ENCODE measurements around the gene EPHA2. TPM values are rescaled to one million over a fixed set of nuclear protein-coding genes. Genes with fewer than 3 reads are reported as not detected.

The EPHA2 gene
- total RNA-seq, 2 experiments from 2014 or later: 0.22 TPM; not detected in 1

DNA sequence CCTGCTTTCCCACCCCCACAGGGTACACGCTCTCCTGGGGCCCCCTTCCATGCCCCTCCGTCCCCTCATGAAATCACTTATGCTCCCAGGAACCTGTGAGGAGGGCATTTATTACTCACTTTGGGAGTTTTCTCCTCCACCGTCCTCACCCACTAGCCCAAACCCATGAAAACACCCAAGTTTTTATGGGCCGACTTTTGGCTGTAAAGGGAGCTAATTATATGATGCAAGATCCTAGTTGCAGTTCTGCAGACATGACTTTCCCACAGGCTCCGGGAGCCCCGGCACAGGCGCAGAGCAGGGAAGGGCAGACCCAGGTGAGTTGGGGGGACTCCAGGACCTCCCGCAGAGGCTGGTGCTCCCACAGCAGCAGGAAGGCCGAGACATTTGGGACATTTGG is 29.7 kb downstream of the EPHA2 start:
- H3K9me3 ChIP-seq (ENCODE audit: control insufficient read depth in 1 of 2, insufficient read depth in 1 of 2, low read length in 2 of 2): no peaks in the 10 kb centered on the region
- Mint-ChIP-seq H3K27me3 (no peaks in the 10 kb centered on the region), H3K9me3 (no peaks in the 10 kb centered on the region), H3K36me3 (ENCODE audit: low read depth) (no peaks in the 10 kb centered on the region), H3K4me3 (no peak overlapping the region), H3K4me1 (ENCODE audit: low read depth) (peaks cover 6% of the 10 kb centered on the region), H3K27ac (no peak overlapping the region)
- peaks cover 12% of the 10 kb centered on the region for H3K4me1 ChIP-seq (ENCODE audit: insufficient read depth, low read length)
- ChIA-PET CTCF (no interaction called here), POLR2A (no interaction called here)
- ATAC-seq (ENCODE audit: poor library complexity) (no peak), DNase-seq (no peak)
- intact Hi-C loops (cut with DNase I, micrococcal nuclease): no loop called here
- H3K4me3 ChIP-seq (ENCODE audit: low read length): no peak overlapping the region
- H3K36me3 ChIP-seq (ENCODE audit: insufficient read depth, low read length): no peaks in the 10 kb centered on the region
- no peak overlapping the region for H3K27ac ChIP-seq (ENCODE audit: low read depth in 1 of 2, low read length in 2 of 2)
- TF ChIP-seq, protein P1, sequence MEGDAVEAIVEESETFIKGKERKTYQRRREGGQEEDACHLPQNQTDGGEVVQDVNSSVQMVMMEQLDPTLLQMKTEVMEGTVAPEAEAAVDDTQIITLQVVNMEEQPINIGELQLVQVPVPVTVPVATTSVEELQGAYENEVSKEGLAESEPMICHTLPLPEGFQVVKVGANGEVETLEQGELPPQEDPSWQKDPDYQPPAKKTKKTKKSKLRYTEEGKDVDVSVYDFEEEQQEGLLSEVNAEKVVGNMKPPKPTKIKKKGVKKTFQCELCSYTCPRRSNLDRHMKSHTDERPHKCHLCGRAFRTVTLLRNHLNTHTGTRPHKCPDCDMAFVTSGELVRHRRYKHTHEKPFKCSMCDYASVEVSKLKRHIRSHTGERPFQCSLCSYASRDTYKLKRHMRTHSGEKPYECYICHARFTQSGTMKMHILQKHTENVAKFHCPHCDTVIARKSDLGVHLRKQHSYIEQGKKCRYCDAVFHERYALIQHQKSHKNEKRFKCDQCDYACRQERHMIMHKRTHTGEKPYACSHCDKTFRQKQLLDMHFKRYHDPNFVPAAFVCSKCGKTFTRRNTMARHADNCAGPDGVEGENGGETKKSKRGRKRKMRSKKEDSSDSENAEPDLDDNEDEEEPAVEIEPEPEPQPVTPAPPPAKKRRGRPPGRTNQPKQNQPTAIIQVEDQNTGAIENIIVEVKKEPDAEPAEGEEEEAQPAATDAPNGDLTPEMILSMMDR (IDR thresholded peaks at IDR 0.05): no peak
- no peaks in the 10 kb centered on the region for H3K27me3 ChIP-seq (ENCODE audit: control insufficient read depth in 1 of 2, insufficient read depth in 2 of 2, low read length in 2 of 2)

DNA sequence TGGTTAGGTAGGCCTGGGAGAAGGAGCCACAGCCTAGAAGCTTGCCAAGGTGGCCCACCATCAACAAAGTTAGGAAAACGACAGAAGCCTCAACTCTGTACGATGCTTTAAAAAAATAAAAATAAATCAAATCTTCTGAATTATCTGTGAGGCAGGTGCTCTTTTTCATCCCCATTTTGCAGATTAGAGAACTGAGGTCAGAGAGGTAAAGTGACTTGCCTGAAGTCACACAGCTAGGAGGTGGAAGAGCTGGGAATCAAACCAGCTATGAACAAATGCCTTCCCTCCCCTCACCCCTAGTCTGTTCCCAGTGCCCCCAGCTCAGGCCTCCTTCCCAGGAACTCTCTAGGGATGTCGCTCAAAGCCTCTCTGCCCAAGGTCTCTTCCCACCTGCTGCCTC is 30.4 kb downstream of the EPHA2 start:
- no peaks in the 10 kb centered on the region for H3K36me3 Mint-ChIP-seq (ENCODE audit: low read depth)
- TF ChIP-seq, protein P1 (IDR thresholded peaks at IDR 0.05): no peak
- no peak overlapping the region for H3K4me3 Mint-ChIP-seq
- no peaks in the 10 kb centered on the region for H3K9me3 Mint-ChIP-seq
- CTCF ChIA-PET: no interaction called here
- POLR2A ChIA-PET: no interaction called here
- ATAC-seq (ENCODE audit: poor library complexity): no peak
- no peaks in the 10 kb centered on the region for H3K27me3 Mint-ChIP-seq
- peaks cover 6% of the 10 kb centered on the region for H3K4me1 Mint-ChIP-seq (ENCODE audit: low read depth)
- H3K4me3 ChIP-seq (ENCODE audit: low read length): no peak overlapping the region
- H3K27ac ChIP-seq (ENCODE audit: low read depth in 1 of 2, low read length in 2 of 2): no peak overlapping the region
- H3K9me3 ChIP-seq (ENCODE audit: control insufficient read depth in 1 of 2, insufficient read depth in 1 of 2, low read length in 2 of 2): no peaks in the 10 kb centered on the region
- no peak for DNase-seq
- peaks cover 12% of the 10 kb centered on the region for H3K4me1 ChIP-seq (ENCODE audit: insufficient read depth, low read length)
- H3K27ac Mint-ChIP-seq: no peak overlapping the region
- intact Hi-C loops (cut with DNase I, micrococcal nuclease): no loop called here
- no peaks in the 10 kb centered on the region for H3K27me3 ChIP-seq (ENCODE audit: control insufficient read depth in 1 of 2, insufficient read depth in 2 of 2, low read length in 2 of 2)
- no peaks in the 10 kb centered on the region for H3K36me3 ChIP-seq (ENCODE audit: insufficient read depth, low read length)

GRCh38 chr1:16125088-16125470 is 30.8 kb downstream of the EPHA2 start:
- no peaks in the 10 kb centered on the region for H3K27me3 ChIP-seq (ENCODE audit: control insufficient read depth in 1 of 2, insufficient read depth in 2 of 2, low read length in 2 of 2)
- peaks cover 12% of the 10 kb centered on the region for H3K4me1 ChIP-seq (ENCODE audit: insufficient read depth, low read length)
- ChIA-PET POLR2A (no interaction called here), CTCF (no interaction called here)
- Mint-ChIP-seq H3K27me3 (no peaks in the 10 kb centered on the region), H3K4me1 (ENCODE audit: low read depth) (peaks cover 6% of the 10 kb centered on the region), H3K36me3 (ENCODE audit: low read depth) (no peaks in the 10 kb centered on the region), H3K27ac (no peak overlapping the region), H3K4me3 (no peak overlapping the region), H3K9me3 (no peaks in the 10 kb centered on the region)
- intact Hi-C loops (cut with DNase I, micrococcal nuclease): no loop called here
- H3K4me3 ChIP-seq (ENCODE audit: low read length): no peak overlapping the region
- no peak for DNase-seq
- TF ChIP-seq, protein P1 (IDR thresholded peaks at IDR 0.05): no peak
- ATAC-seq (ENCODE audit: poor library complexity): no peak
- H3K27ac ChIP-seq (ENCODE audit: low read depth in 1 of 2, low read length in 2 of 2): no peak overlapping the region
- no peaks in the 10 kb centered on the region for H3K36me3 ChIP-seq (ENCODE audit: insufficient read depth, low read length)
- no peaks in the 10 kb centered on the region for H3K9me3 ChIP-seq (ENCODE audit: control insufficient read depth in 1 of 2, insufficient read depth in 1 of 2, low read length in 2 of 2)

Data from CD4-positive, alpha-beta T cell (primary cell).